K562 (cell line): ENCODE results near the gene CD300E. TPM values are rescaled to one million over a fixed set of nuclear protein-coding genes. Genes with fewer than 3 reads are reported as not detected.
A peak's percentile ranks its signal among the peaks of the same experiment; 100 is the strongest.

ENCODE experiments used
- ATAC-seq: fragments of 200-7000 bp; cut with Tn5 transposase; 3 replicates; pipeline ENCODE4 v1.9.1; 2020; ENCODE audit warnings: moderate library complexity
- BruUV-seq: library from RNA; stranded (reverse); fragments of 400-500 nt; replicated peaks from 2 replicates; lab custom pipeline; 2021; lab: Mats Ljungman, UMichigan
- CTCF ChIA-PET: fragments of 300-600 bp; formaldehyde crosslinking; extraction: SDS; loops from one replicate; lab custom pipeline; 2021; ENCODE audit warnings: low intra/inter-chr PET ratio; lab: Yijun Ruan, JAX
- POLR2A ChIA-PET: fragments of 300-600, 350-650 bp; sonication (Branson Sonifier 250); formaldehyde crosslinking; extraction: SDS; loops from one replicate; lab custom pipeline; 2021; ENCODE audit warnings: antibody characterized with exemption, inconsistent platforms; lab: Yijun Ruan, JAX
- DNase-seq, 4 experiments: peaks; one replicate each; pipeline versions ENCODE4 v3.0.0 to v3.0.0-alpha.2; 2011 to 2018; ENCODE audit warnings: low spot score in 3 of 4, mixed read lengths in 3 of 4; ENCODE audit errors: extremely low read depth in 1 of 4
- FAIRE-seq: peaks from 2 replicates; lab custom pipeline; 2011; peaks lifted over from hg19 to GRCh38; lab: Jason Lieb, UNC
- H2AFZ ChIP-seq: 2 replicates; pipeline ENCODE4 v1.6.0; 2011; ENCODE audit warnings: low read depth, low read length, control low read depth, inconsistent platforms
- H3K27ac ChIP-seq: fragments of 200-600 bp; 3 replicates; pipeline ENCODE4 v1.8.0; 2011; ENCODE audit warnings: low read depth, mild to moderate bottlenecking, control low read depth, inconsistent platforms, low read length, moderate library complexity, mixed read lengths; ENCODE audit errors: extremely low read depth
- H3K27me3 ChIP-seq, 2 experiments: fragments of 300-600 bp in 1 of 2; 2 replicates in 1 of 2; 3 replicates in 1 of 2; pipeline versions ENCODE4 v1.6.0 to v1.8.0; 2011; ENCODE audit warnings: inconsistent platforms in 2 of 2, low read length in 2 of 2, mild to moderate bottlenecking in 1 of 2, mixed read lengths in 1 of 2, moderate library complexity in 1 of 2; ENCODE audit not compliant: control insufficient read depth in 2 of 2, insufficient read depth in 2 of 2
- H3K36me3 ChIP-seq: fragments of 300-600 bp; 3 replicates; pipeline ENCODE4 v1.8.0; 2011; ENCODE audit warnings: mild to moderate bottlenecking, low read length, inconsistent platforms; ENCODE audit not compliant: control insufficient read depth, insufficient read depth
- H3K4me1 ChIP-seq, 2 experiments: fragments of 200-600 bp in 1 of 2; replicated peaks in 1 of 2; 2 replicates in 1 of 2; 3 replicates in 1 of 2; pipeline versions ENCODE4 v1.5.1 to v1.8.0; 2011; ENCODE audit warnings: inconsistent platforms in 2 of 2, low read length in 2 of 2, mild to moderate bottlenecking in 1 of 2, mixed read lengths in 1 of 2, moderate library complexity in 1 of 2; ENCODE audit not compliant: control insufficient read depth in 2 of 2, insufficient read depth in 2 of 2
- H3K4me2 ChIP-seq: 2 replicates; pipeline ENCODE4 v1.6.1; 2011; ENCODE audit warnings: low read length, control low read depth, inconsistent platforms, mixed read lengths; ENCODE audit not compliant: insufficient read depth
- H3K4me3 ChIP-seq: fragments of 200-600 bp; sonication (generic), shearing (Covaris generic); 2 replicates; pipeline ENCODE4 v1.5.1; 2016; ENCODE audit warnings: control low read depth, inconsistent platforms
- H3K79me2 ChIP-seq: fragments of 200-600 bp; 3 replicates; pipeline ENCODE4 v1.8.0; 2011; ENCODE audit warnings: low read length, inconsistent platforms; ENCODE audit not compliant: control insufficient read depth, insufficient read depth
- H3K9ac ChIP-seq, 2 experiments: 2 replicates each; pipeline versions ENCODE4 v1.6.0 to v1.6.1; 2011; ENCODE audit warnings: low read depth in 2 of 2, low read length in 2 of 2, control low read depth in 1 of 2, inconsistent platforms in 1 of 2, mild to moderate bottlenecking in 1 of 2, mixed read lengths in 1 of 2; ENCODE audit not compliant: insufficient read depth in 1 of 2
- H3K9me1 ChIP-seq: one replicate; pipeline ENCODE4 v1.6.0; 2011; ENCODE audit warnings: inconsistent platforms, mild to moderate bottlenecking, low read length, moderate library complexity; ENCODE audit not compliant: control insufficient read depth, insufficient read depth
- H3K9me3 ChIP-seq: replicated peaks from 2 replicates; pipeline ENCODE4 v1.5.1; 2011; ENCODE audit warnings: low read depth, low read length, inconsistent platforms; ENCODE audit not compliant: control insufficient read depth, insufficient read depth
- H4K20me1 ChIP-seq: replicated peaks from 2 replicates; pipeline ENCODE4 v1.6.1; 2011; ENCODE audit warnings: low read length, inconsistent platforms, mixed read lengths; ENCODE audit not compliant: control insufficient read depth, insufficient read depth
- ASH1L ChIP-seq: fragments of 450-650 bp; IDR thresholded peaks from 2 replicates; pipeline ENCODE4 v1.6.1; 2018; ENCODE audit warnings: borderline replicate concordance, mild to moderate bottlenecking, low read depth; ENCODE audit not compliant: partially characterized antibody
- CREB1 ChIP-seq, 2 experiments: sonication (generic) in 1 of 2; formaldehyde crosslinking in 1 of 2; IDR thresholded peaks; 2 replicates each; pipeline versions ENCODE4 v1.6.1 to v1.8.0; 2012 to 2022; ENCODE audit warnings: inconsistent platforms in 1 of 2, mild to moderate bottlenecking in 1 of 2, missing genetic modification reagents in 1 of 2, moderate library complexity in 1 of 2
- MEIS2 ChIP-seq: fragments of 450-650 bp; IDR thresholded peaks from 2 replicates; pipeline ENCODE4 v1.6.1; 2014; ENCODE audit warnings: mild to moderate bottlenecking; ENCODE audit not compliant: partially characterized antibody
- SPI1 ChIP-seq: IDR thresholded peaks from 2 replicates; pipeline ENCODE4 v1.6.1; 2011; ENCODE audit warnings: low read depth, low read length, control low read depth, borderline replicate concordance
- ZFP36 ChIP-seq: fragments of 150-350 bp; IDR thresholded peaks from 2 replicates; pipeline ENCODE4 v1.6.1; 2018; ENCODE audit warnings: low read length, low read depth; ENCODE audit not compliant: partially characterized antibody
- whole genome bisulfite sequencing: fragments of 100-300 bp; shearing (Covaris generic); methylation state at CpG from one replicate; pipeline ENCODE4 v1.1.6; 2016; ENCODE audit warnings: low coverage, mixed read lengths; ENCODE audit not compliant: insufficient coverage; ENCODE audit errors: missing lambda C conversion rate; 5-methylcytosine and 5-hydroxymethylcytosine counted together
- in situ Hi-C: fragments of 300-500 bp; cut with MboI; formaldehyde crosslinking; loops from 4 replicates; pipeline ENCODE4 v1.15.0; 2018; ENCODE audit warnings: inconsistent platforms, mixed read lengths
- intact Hi-C: fragments of 100-400 bp; cut with micrococcal nuclease; formaldehyde crosslinking; loops from 2 replicates; pipeline ENCODE4 v1.14.2; 2022
- polyA plus RNA-seq, 8 experiments: library from polyadenylated mRNA; depleted of rRNA in 4 of 8; stranded (reverse) in 5 of 8; unstranded in 3 of 8; fragments of >200 nt; fragmentation: Nextera tagmentation in 2 of 8; fragmentation: Illumina TruSeq in 1 of 8; extraction: Ambion mirVana in 2 of 8; extraction: Trizol in 1 of 8; gene quantifications; 2 replicates each; pipeline versions ENCODE4 v1.2.1 to v1.2.3, GENCODE V29; 2011 to 2014; ENCODE audit warnings: inconsistent platforms in 1 of 8, missing spikeins in 1 of 8
- total RNA-seq, 7 experiments: library from RNA; depleted of rRNA in 6 of 7; stranded (reverse); fragments of >200 nt in 6 of 7; fragmentation: Illumina TruSeq in 2 of 7; extraction: Trizol in 2 of 7; gene quantifications; 2 replicates each; pipeline versions ENCODE4 v1.2.1 to v1.2.3, GENCODE V29; 2011 to 2021; ENCODE audit warnings: low replicate concordance in 1 of 7
- TF ChIP-seq, protein P1 (sequence below), 2 experiments: IDR thresholded peaks in 1 of 2; conservative IDR thresholded peaks in 1 of 2; 2 replicates each; pipeline ENCODE4 v1.6.1; 2016; ENCODE audit warnings: low read depth in 2 of 2, mild to moderate bottlenecking in 1 of 2, missing compliant biosample characterization in 1 of 2, missing genetic modification characterization in 1 of 2, moderate library complexity in 1 of 2
- TF ChIP-seq, protein P2 (sequence below): fragments of 450-650 bp; formaldehyde crosslinking; IDR thresholded peaks from 2 replicates; pipeline ENCODE4 v1.4.0; 2020; ENCODE audit warnings: mild to moderate bottlenecking, moderate library complexity
- TF ChIP-seq, protein P3 (sequence below): fragments of 450-650 bp; IDR thresholded peaks from 2 replicates; pipeline ENCODE4 v1.6.1; 2016; ENCODE audit warnings: mild to moderate bottlenecking

The CD300E gene
- total and polyA plus RNA-seq, 9 of the 15 experiments (the other 6 are each of a cell fraction or from before 2014, with no cell fraction given), result not detected

GRCh38 chr17:74652020-74652419 lies 28.5 kb upstream of the CD300E start:
- no peak overlapping the region for H3K9ac ChIP-seq
- ChIA-PET CTCF (no interaction called here), POLR2A (interaction anchor here (0.9 kb wide), 1 partner anchor 19 kb away, joined by 3 read pairs; no protein-coding TSS in a partner anchor)
- BruUV-seq, result no TSS peak
- H2AFZ ChIP-seq, result no peak overlapping the region
- no peak for FAIRE-seq
- no peak overlapping the region for H3K27ac ChIP-seq
- no peak for DNase-seq
- H4K20me1 ChIP-seq, result no peaks in the 10 kb centered on the region
- H3K9me3 ChIP-seq, result no peaks in the 10 kb centered on the region
- in situ Hi-C loops (no loop called here), intact Hi-C loops (no loop called here)
- H3K36me3 ChIP-seq, result no peaks in the 10 kb centered on the region
- H3K4me3 ChIP-seq, result no peak overlapping the region
- no peaks in the 10 kb centered on the region for H3K4me1 ChIP-seq
- no peaks in the 10 kb centered on the region for H3K9me1 ChIP-seq
- ATAC-seq, result no peak
- H3K4me2 ChIP-seq, result no peak overlapping the region
- WGBS, result 0% methylated on average over 3 of the region's 3 CpGs
- H3K79me2 ChIP-seq, result no peaks in the 10 kb centered on the region
- peaks cover 13 to 38% of the 10 kb centered on the region in 2 experiments; a peak in 4 of 5 replicates for H3K27me3 ChIP-seq
- TF ChIP-seq SPI1 (no peak), ASH1L (no peak)

DNA sequence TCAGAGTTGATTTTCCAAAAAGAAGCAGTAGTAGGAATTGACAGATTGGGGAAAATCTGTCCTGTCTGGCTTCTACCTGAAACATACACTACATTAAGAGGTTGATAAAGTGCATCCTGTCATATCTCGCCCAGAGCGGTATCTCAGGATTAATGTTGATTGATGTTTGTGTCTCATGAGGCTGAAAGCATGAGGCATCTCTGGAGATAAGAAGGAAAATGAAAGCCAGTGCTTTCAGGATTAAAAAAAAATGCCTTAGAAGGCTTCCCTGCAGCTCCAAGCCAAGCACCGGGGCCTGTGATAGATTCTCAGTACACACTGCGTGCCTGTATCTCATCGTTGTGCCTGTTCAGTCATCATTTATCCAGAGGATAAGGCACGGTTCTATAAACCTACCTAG lies 26.4 kb upstream of the CD300E start:
- Histone ChIP-seq H3K4me1 (no peaks in the 10 kb centered on the region), H3K79me2 (no peaks in the 10 kb centered on the region), H3K4me3 (no peak overlapping the region), H3K9me3 (no peaks in the 10 kb centered on the region), H3K4me2 (no peak overlapping the region), H2AFZ (no peak overlapping the region), H3K9me1 (no peaks in the 10 kb centered on the region), H3K27me3 (peaks cover 13 to 38% of the 10 kb centered on the region in 2 experiments; a peak in 4 of 5 replicates), H3K36me3 (no peaks in the 10 kb centered on the region), H3K27ac (no peak overlapping the region), H4K20me1 (no peaks in the 10 kb centered on the region), H3K9ac (no peak overlapping the region)
- DNase-seq (no peak), FAIRE-seq (no peak), ATAC-seq (no peak)
- ChIA-PET CTCF (no interaction called here), POLR2A (no interaction called here)
- intact Hi-C loops, result no loop called here
- in situ Hi-C loops, result no loop called here
- WGBS, result 3% methylated on average over 6 of the region's 6 CpGs
- TF ChIP-seq CREB1 (IDR thresholded peaks at IDR 0.05), result no peak
- no peak for TF ChIP-seq CREB1 (CRISPR knock-in tag; IDR thresholded peaks at IDR 0.05)
- no peak for TF ChIP-seq ZFP36
- TF ChIP-seq, protein P1, sequence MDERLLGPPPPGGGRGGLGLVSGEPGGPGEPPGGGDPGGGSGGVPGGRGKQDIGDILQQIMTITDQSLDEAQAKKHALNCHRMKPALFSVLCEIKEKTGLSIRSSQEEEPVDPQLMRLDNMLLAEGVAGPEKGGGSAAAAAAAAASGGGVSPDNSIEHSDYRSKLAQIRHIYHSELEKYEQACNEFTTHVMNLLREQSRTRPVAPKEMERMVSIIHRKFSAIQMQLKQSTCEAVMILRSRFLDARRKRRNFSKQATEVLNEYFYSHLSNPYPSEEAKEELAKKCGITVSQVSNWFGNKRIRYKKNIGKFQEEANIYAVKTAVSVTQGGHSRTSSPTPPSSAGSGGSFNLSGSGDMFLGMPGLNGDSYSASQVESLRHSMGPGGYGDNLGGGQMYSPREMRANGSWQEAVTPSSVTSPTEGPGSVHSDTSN (CRISPR knock-in tag; IDR thresholded peaks at IDR 0.05; ENCODE audit: low read depth), result no peak
- TF ChIP-seq, protein P1 (tag; conservative IDR thresholded peaks at IDR 0.05; ENCODE audit: low read depth), result peak; percentile 58; the same call in 1 of the 2 replicates
- TF ChIP-seq MEIS2, result peak; percentile 14
- TF ChIP-seq, protein P2, sequence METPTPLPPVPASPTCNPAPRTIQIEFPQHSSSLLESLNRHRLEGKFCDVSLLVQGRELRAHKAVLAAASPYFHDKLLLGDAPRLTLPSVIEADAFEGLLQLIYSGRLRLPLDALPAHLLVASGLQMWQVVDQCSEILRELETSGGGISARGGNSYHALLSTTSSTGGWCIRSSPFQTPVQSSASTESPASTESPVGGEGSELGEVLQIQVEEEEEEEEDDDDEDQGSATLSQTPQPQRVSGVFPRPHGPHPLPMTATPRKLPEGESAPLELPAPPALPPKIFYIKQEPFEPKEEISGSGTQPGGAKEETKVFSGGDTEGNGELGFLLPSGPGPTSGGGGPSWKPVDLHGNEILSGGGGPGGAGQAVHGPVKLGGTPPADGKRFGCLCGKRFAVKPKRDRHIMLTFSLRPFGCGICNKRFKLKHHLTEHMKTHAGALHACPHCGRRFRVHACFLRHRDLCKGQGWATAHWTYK (CRISPR knock-in tag), result no peak
- TF ChIP-seq, protein P3, sequence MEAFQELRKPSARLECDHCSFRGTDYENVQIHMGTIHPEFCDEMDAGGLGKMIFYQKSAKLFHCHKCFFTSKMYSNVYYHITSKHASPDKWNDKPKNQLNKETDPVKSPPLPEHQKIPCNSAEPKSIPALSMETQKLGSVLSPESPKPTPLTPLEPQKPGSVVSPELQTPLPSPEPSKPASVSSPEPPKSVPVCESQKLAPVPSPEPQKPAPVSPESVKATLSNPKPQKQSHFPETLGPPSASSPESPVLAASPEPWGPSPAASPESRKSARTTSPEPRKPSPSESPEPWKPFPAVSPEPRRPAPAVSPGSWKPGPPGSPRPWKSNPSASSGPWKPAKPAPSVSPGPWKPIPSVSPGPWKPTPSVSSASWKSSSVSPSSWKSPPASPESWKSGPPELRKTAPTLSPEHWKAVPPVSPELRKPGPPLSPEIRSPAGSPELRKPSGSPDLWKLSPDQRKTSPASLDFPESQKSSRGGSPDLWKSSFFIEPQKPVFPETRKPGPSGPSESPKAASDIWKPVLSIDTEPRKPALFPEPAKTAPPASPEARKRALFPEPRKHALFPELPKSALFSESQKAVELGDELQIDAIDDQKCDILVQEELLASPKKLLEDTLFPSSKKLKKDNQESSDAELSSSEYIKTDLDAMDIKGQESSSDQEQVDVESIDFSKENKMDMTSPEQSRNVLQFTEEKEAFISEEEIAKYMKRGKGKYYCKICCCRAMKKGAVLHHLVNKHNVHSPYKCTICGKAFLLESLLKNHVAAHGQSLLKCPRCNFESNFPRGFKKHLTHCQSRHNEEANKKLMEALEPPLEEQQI, result no peak
- no TSS peak for BruUV-seq
